H1 (cell line): Measurements from ENCODE around the gene IRAG1. TPM values are rescaled to one million over a fixed set of nuclear protein-coding genes. Genes with fewer than 3 reads are reported as not detected.

ENCODE experiments used
- BRCA1 ChIP-seq: IDR thresholded peaks from 2 replicates; pipeline ENCODE4 v1.6.1; 2012; ENCODE audit warnings: low read depth, low read length, improper control_type of control experiment
- CHD7 ChIP-seq: fragments of 300-600 bp; sonication (generic); IDR thresholded peaks from 2 replicates; pipeline ENCODE4 v1.7.1; 2012; ENCODE audit warnings: low read length, moderate library complexity, mild to moderate bottlenecking, inconsistent platforms; ENCODE audit not compliant: insufficient replicate concordance
- KDM1A ChIP-seq: fragments of 200-600, 300-600 bp; sonication (generic); IDR thresholded peaks from 2 replicates; pipeline ENCODE4 v1.7.1; 2016; ENCODE audit warnings: mild to moderate bottlenecking, low read length, borderline replicate concordance
- RBBP5 ChIP-seq: IDR thresholded peaks from 2 replicates; pipeline ENCODE4 v1.7.1; 2012; ENCODE audit warnings: low read depth, mild to moderate bottlenecking, inconsistent platforms, low read length, moderate library complexity, borderline replicate concordance
- TBP ChIP-seq: IDR thresholded peaks from 2 replicates; pipeline ENCODE4 v1.6.1; 2011; ENCODE audit warnings: low read depth, low read length, improper control_type of control experiment
- polyA plus RNA-seq, 7 experiments: library from polyadenylated mRNA; depleted of rRNA in 3 of 7; stranded (reverse) in 5 of 7; unstranded in 2 of 7; fragments of >200 nt in 5 of 7; fragments of 200-250 nt in 2 of 7; gene quantifications; 1 replicate in 5 of 7; 2 replicates in 1 of 7; 4 replicates in 1 of 7; pipeline versions ENCODE4 v1.2.1 to v1.2.3, GENCODE V29; 2011 to 2013; ENCODE audit warnings: missing spikeins in 2 of 7, mixed read lengths in 2 of 7
- total RNA-seq: library from RNA; stranded (reverse); fragmentation: NEBNext Ultra II Directional; extraction: Animal tissue kit (Norgen Biotek cat#: 25700); gene quantifications from 2 replicates; pipeline ENCODE4 v1.2.1, GENCODE V29; 2021

IRAG1 gene
- total and polyA plus RNA-seq, 2 of the 8 experiments (the other 6 are each of a cell fraction or from before 2014, with no cell fraction given): 1.8 to 2.7 TPM

GRCh38 chr11:10663990-10664389 is 29.6 kb downstream of the IRAG1 start (continued):
- no peak for TF ChIP-seq CHD7
- TF ChIP-seq RBBP5: no peak
- no peak for TF ChIP-seq BRCA1
- no peak for TF ChIP-seq KDM1A
- TF ChIP-seq TBP: no peak
- TF ChIP-seq, all 59 proteins: peak for 0
